Measurements from ENCODE around the gene AR. TPM values are rescaled to one million over a fixed set of nuclear protein-coding genes. Genes with fewer than 3 reads are reported as not detected.
"Not testable (repeated sequence)": the region's sequence is repeated elsewhere in the genome, so short reads cannot be mapped to it uniquely, and the experiment has no call there.

AR gene
- total and polyA plus RNA-seq, 2 donors = 1.7 to 6.0 TPM

DNA sequence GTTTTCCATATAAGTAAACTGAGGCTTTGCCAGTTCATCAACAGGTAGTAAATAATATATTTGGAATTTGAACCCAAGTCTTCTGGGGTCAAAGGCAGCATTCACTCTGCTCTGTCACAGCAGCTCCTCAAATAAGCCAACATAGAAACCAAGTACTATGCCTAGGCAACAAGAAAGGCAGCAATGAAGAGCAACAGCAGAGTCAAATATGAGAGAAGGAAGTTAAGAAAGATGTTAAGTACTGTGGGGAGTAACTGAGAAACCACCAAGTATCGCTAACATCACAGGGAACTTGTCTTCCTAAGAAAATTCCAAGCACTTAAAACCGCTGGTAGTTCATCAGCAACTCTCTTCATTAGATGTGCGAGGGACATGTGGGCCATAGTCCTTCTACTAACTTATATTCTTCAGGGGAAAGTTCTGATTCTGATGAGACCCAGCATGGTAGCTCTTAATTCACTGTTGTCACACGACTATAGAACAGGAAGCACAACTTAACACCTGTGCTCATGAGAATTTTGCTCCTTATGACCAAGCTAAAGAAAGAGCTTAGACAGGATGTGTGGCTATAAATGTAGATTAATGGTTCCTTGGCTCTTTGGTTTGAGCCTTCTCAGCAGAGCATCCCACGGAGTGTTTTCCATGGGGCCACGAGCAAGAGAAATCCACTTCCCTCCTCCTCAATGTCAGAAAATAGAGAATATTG is 107.8 kb downstream of the AR start:
- Histone ChIP-seq H3K4me3 (ENCODE audit: low read length in 2 of 2) (no peak overlapping the region), H3K27me3 (ENCODE audit: control insufficient read depth in 2 of 2, insufficient read depth in 1 of 2, low read length in 1 of 2) (no peaks in the 10 kb centered on the region), H3K27ac (ENCODE audit: low read depth in 1 of 2, low read length in 1 of 2) (no peak overlapping the region), H3K9me3 (ENCODE audit: control insufficient read depth in 2 of 2, insufficient read depth in 1 of 2, low read length in 1 of 2) (no peaks in the 10 kb centered on the region), H3K36me3 (ENCODE audit: control insufficient read depth in 2 of 2, insufficient read depth in 2 of 2, low read length in 1 of 2) (no peaks in the 10 kb centered on the region), H3K4me1 (ENCODE audit: control insufficient read depth in 2 of 2, insufficient read depth in 2 of 2, low read length in 2 of 2) (no peaks in the 10 kb centered on the region)
- DNase-seq (ENCODE audit: low read depth in 6 of 9, low spot score in 9 of 9) = no peak
- 88% methylated on average over 6 of the region's 6 CpGs for WGBS

DNA sequence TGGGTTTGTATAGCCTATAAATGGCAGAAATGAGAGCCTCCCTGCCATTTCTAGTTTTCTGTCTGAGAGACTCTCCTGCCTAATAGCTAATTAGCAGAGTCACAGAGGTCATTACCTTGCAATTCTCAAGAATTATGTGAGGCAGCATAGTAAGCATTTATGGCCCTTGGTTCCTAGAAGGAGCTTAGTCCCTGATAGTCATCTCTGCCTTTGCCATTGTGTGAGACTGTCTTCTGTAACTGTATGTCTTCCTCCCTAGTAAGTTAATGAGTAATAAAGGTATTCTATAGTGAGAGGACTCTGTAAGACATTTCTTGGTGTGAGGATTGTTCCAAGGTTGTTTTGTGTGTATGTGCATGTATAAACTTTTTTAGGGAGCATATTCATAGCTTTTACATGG is 108.7 kb downstream of the AR start:
- Histone ChIP-seq H3K9me3 (ENCODE audit: control insufficient read depth in 2 of 2, insufficient read depth in 1 of 2, low read length in 1 of 2) (no peaks in the 10 kb centered on the region), H3K4me1 (ENCODE audit: control insufficient read depth in 2 of 2, insufficient read depth in 2 of 2, low read length in 2 of 2) (no peaks in the 10 kb centered on the region), H3K36me3 (ENCODE audit: control insufficient read depth in 2 of 2, insufficient read depth in 2 of 2, low read length in 1 of 2) (no peaks in the 10 kb centered on the region), H3K27ac (ENCODE audit: low read depth in 1 of 2, low read length in 1 of 2) (no peak overlapping the region), H3K4me3 (ENCODE audit: low read length in 2 of 2) (no peak overlapping the region), H3K27me3 (ENCODE audit: control insufficient read depth in 2 of 2, insufficient read depth in 1 of 2, low read length in 1 of 2) (no peaks in the 10 kb centered on the region)
- DNase-seq (ENCODE audit: low read depth in 6 of 9, low spot score in 9 of 9) = no peak

DNA sequence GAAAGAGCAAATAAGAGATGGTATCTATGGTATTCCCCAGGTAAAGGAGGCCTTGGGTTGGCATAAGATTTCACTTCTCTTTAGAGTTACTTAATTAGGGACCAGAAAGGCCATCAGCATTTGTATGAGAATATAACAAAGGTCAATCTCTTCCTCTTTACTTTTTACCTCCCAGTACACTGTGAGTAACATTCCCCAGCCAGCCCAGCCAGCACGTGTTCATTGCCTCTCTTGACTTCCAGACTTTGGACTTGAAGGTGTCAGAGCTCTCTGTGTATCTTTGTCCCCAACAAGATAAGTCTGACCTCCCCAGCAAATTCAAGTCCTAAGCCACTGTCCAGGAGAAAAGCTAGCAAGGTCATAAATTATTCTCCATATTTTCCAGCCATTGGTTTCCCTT is 110.5 kb downstream of the AR start:
- H3K4me1 ChIP-seq (ENCODE audit: control insufficient read depth in 2 of 2, insufficient read depth in 2 of 2, low read length in 2 of 2) = no peaks in the 10 kb centered on the region
- no peak overlapping the region for H3K4me3 ChIP-seq (ENCODE audit: low read length in 2 of 2)
- DNase-seq (ENCODE audit: low read depth in 6 of 9, low spot score in 9 of 9) = no peak
- H3K27ac ChIP-seq (ENCODE audit: low read depth in 1 of 2, low read length in 1 of 2) = no peak overlapping the region
- H3K36me3 ChIP-seq (ENCODE audit: control insufficient read depth in 2 of 2, insufficient read depth in 2 of 2, low read length in 1 of 2) = no peaks in the 10 kb centered on the region
- 100% methylated on average over 1 of the region's 1 CpG for WGBS
- H3K9me3 ChIP-seq (ENCODE audit: control insufficient read depth in 2 of 2, insufficient read depth in 1 of 2, low read length in 1 of 2) = no peaks in the 10 kb centered on the region
- no peaks in the 10 kb centered on the region for H3K27me3 ChIP-seq (ENCODE audit: control insufficient read depth in 2 of 2, insufficient read depth in 1 of 2, low read length in 1 of 2)

DNA sequence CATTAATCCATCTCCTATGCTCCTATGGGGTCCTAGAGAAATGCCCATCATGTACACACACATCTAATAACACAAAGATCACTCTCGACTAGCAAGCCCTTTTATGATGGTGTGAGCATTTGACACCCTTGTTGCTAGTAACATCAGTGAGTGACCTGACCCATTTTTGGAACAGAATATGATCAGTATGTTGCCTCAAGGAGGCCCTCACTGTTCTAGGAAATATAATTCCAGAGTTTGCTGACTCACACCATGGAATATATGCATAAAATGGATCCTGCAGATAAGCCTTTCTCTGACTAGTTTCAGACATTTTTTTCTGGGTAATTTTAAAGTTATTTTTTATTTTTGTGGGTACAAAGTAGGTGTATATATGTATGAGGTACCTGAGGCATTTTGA is 121.8 kb downstream of the AR start:
- DNase-seq (ENCODE audit: low read depth in 6 of 9, low spot score in 9 of 9) = no peak
- Histone ChIP-seq H3K4me1 (ENCODE audit: control insufficient read depth in 2 of 2, insufficient read depth in 2 of 2, low read length in 2 of 2) (no peaks in the 10 kb centered on the region), H3K36me3 (ENCODE audit: control insufficient read depth in 2 of 2, insufficient read depth in 2 of 2, low read length in 1 of 2) (no peaks in the 10 kb centered on the region), H3K27ac (ENCODE audit: low read depth in 1 of 2, low read length in 1 of 2) (no peak overlapping the region), H3K27me3 (ENCODE audit: control insufficient read depth in 2 of 2, insufficient read depth in 1 of 2, low read length in 1 of 2) (no peaks in the 10 kb centered on the region), H3K9me3 (ENCODE audit: control insufficient read depth in 2 of 2, insufficient read depth in 1 of 2, low read length in 1 of 2) (no peaks in the 10 kb centered on the region), H3K4me3 (ENCODE audit: low read length in 2 of 2) (no peak overlapping the region)
- 97% methylated on average over 1 of the region's 1 CpG for WGBS

DNA sequence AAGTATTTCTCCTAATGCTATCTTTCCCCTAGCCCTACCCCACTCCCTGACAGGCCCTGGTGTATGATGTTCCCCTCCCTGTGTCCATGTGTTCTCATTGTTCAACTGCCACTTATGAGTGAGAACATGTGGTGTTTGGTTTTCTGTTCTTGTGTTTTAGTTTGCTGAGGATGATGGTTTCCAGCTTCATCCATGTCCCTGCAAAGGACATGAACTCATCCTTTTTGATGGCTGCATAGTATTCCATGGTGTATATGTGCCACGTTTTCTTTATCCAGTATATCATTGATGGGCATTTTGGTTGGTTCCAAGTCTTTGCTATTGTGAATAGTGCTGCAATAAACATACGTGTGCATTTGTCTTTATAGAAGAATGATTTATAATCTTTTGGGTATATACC is 126.9 kb downstream of the AR start:
- not testable (repeated sequence) for H3K9me3 ChIP-seq (ENCODE audit: control insufficient read depth in 2 of 2, insufficient read depth in 1 of 2, low read length in 1 of 2); DNase-seq (ENCODE audit: low read depth in 6 of 9, low spot score in 9 of 9); H3K36me3 ChIP-seq (ENCODE audit: control insufficient read depth in 2 of 2, insufficient read depth in 2 of 2, low read length in 1 of 2); H3K4me1 ChIP-seq (ENCODE audit: control insufficient read depth in 2 of 2, insufficient read depth in 2 of 2, low read length in 2 of 2); H3K27me3 ChIP-seq (ENCODE audit: control insufficient read depth in 2 of 2, insufficient read depth in 1 of 2, low read length in 1 of 2); H3K27ac ChIP-seq (ENCODE audit: low read depth in 1 of 2, low read length in 1 of 2); H3K4me3 ChIP-seq (ENCODE audit: low read length in 2 of 2)
- WGBS = 94% methylated on average over 2 of the region's 2 CpGs

DNA sequence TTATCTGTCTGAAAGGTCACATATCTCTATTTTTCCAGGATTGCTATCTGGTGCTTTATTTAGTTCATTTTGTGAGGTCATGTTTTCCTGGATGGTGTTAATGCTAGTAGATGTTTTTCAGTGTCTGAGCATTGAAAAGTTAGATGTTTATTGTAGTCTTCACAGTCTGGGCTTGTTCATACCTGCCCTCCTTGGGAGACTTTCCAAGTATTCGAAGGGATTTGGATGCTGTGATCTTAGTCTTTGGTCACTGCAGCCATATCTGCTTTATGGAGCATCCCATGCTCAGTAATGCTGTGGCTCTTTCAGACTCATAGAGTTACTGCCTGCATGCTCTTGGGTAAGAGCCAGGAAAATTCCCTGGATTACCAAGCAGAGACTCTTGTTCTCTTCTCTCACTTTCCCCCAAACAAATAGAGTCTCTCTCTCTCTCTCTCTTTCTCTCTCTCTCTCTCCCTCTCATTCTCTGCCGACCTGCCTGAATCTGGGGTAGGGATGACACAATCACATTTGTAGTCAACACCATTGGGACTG is 130.0 kb downstream of the AR start:
- H3K4me3 ChIP-seq (ENCODE audit: low read length in 2 of 2) = no peak overlapping the region
- no peaks in the 10 kb centered on the region for H3K9me3 ChIP-seq (ENCODE audit: control insufficient read depth in 2 of 2, insufficient read depth in 1 of 2, low read length in 1 of 2)
- no peaks in the 10 kb centered on the region for H3K36me3 ChIP-seq (ENCODE audit: control insufficient read depth in 2 of 2, insufficient read depth in 2 of 2, low read length in 1 of 2)
- no peaks in the 10 kb centered on the region for H3K27me3 ChIP-seq (ENCODE audit: control insufficient read depth in 2 of 2, insufficient read depth in 1 of 2, low read length in 1 of 2)
- DNase-seq (ENCODE audit: low read depth in 6 of 9, low spot score in 9 of 9) = no peak
- H3K4me1 ChIP-seq (ENCODE audit: control insufficient read depth in 2 of 2, insufficient read depth in 2 of 2, low read length in 2 of 2) = no peaks in the 10 kb centered on the region
- 98% methylated on average over 2 of the region's 2 CpGs for WGBS
- no peak overlapping the region for H3K27ac ChIP-seq (ENCODE audit: low read depth in 1 of 2, low read length in 1 of 2)

DNA sequence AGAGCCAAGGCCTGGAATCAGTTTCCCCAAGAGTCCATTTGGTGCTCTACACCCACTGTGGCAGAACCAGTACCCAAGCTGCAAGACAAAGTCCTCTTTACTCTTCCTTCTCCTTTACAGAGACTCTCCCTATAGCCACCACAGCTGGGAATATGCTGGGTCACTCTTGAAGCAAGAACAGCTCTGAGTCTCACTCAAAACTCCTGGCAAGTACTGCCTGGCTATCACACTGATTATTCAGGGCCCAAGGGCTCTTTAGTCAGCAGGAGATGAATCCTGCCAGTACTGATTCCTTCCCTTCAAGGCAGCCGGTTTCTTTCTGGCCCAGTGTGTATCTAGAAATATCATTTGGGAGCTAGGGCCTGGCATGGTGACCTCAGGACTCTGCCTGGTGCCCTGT is 130.9 kb downstream of the AR start:
- Histone ChIP-seq H3K9me3 (ENCODE audit: control insufficient read depth in 2 of 2, insufficient read depth in 1 of 2, low read length in 1 of 2) (no peaks in the 10 kb centered on the region), H3K27me3 (ENCODE audit: control insufficient read depth in 2 of 2, insufficient read depth in 1 of 2, low read length in 1 of 2) (no peaks in the 10 kb centered on the region), H3K36me3 (ENCODE audit: control insufficient read depth in 2 of 2, insufficient read depth in 2 of 2, low read length in 1 of 2) (no peaks in the 10 kb centered on the region), H3K4me1 (ENCODE audit: control insufficient read depth in 2 of 2, insufficient read depth in 2 of 2, low read length in 2 of 2) (no peaks in the 10 kb centered on the region), H3K4me3 (ENCODE audit: low read length in 2 of 2) (no peak overlapping the region), H3K27ac (ENCODE audit: low read depth in 1 of 2, low read length in 1 of 2) (no peak overlapping the region)
- no peak for DNase-seq (ENCODE audit: low read depth in 6 of 9, low spot score in 9 of 9)
- 92% methylated on average over 1 of the region's 1 CpG for WGBS

DNA sequence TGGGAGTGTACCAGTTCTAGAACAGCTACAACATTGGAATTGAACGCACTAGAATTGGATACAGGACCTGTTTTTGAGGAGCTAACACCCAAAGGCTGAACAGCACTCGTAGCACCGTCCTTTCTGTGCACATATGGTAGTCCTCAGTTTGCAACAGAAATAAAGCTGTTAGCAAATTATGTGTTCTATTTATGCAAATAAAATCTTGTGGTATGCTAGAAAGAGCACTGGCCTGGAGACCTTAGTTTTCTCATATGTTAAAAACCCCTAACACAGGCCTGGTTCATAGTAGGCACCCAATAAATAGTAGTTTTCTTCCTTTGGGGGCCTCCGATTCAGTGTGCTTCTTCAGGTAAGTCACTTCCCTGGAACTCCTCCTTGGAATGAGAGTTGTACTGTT is 140.3 kb downstream of the AR start:
- Histone ChIP-seq H3K9me3 (ENCODE audit: control insufficient read depth in 2 of 2, insufficient read depth in 1 of 2, low read length in 1 of 2) (no peaks in the 10 kb centered on the region), H3K36me3 (ENCODE audit: control insufficient read depth in 2 of 2, insufficient read depth in 2 of 2, low read length in 1 of 2) (no peaks in the 10 kb centered on the region), H3K4me1 (ENCODE audit: control insufficient read depth in 2 of 2, insufficient read depth in 2 of 2, low read length in 2 of 2) (no peaks in the 10 kb centered on the region), H3K4me3 (ENCODE audit: low read length in 2 of 2) (no peak overlapping the region), H3K27ac (ENCODE audit: low read depth in 1 of 2, low read length in 1 of 2) (no peak overlapping the region), H3K27me3 (ENCODE audit: control insufficient read depth in 2 of 2, insufficient read depth in 1 of 2, low read length in 1 of 2) (no peaks in the 10 kb centered on the region)
- DNase-seq (ENCODE audit: low read depth in 6 of 9, low spot score in 9 of 9) = no peak
- 98% methylated on average over 4 of the region's 4 CpGs for WGBS

DNA sequence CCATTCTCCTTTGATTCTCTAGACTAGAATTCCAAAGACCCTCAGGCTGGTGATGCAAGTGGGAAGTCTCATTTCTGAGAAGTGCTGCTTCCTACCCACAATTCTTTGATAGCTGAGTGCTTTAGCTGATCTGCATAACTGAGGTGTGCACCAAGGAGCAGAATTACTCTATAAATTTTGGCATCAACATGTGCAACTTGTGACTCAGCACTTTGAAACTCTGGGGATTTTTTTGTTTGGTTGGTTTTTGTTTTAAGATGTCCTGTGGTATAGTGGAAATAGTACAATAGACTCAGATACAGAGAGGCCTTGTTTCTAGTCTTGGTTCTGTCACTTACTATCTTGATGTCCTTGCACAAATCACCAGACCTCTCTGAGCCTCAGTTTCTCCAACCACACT is 148.4 kb downstream of the AR start:
- Histone ChIP-seq H3K36me3 (ENCODE audit: control insufficient read depth in 2 of 2, insufficient read depth in 2 of 2, low read length in 1 of 2) (no peaks in the 10 kb centered on the region), H3K9me3 (ENCODE audit: control insufficient read depth in 2 of 2, insufficient read depth in 1 of 2, low read length in 1 of 2) (no peaks in the 10 kb centered on the region), H3K27ac (ENCODE audit: low read depth in 1 of 2, low read length in 1 of 2) (no peak overlapping the region), H3K27me3 (ENCODE audit: control insufficient read depth in 2 of 2, insufficient read depth in 1 of 2, low read length in 1 of 2) (no peaks in the 10 kb centered on the region), H3K4me3 (ENCODE audit: low read length in 2 of 2) (no peak overlapping the region), H3K4me1 (ENCODE audit: control insufficient read depth in 2 of 2, insufficient read depth in 2 of 2, low read length in 2 of 2) (no peaks in the 10 kb centered on the region)
- no peak for DNase-seq (ENCODE audit: low read depth in 6 of 9, low spot score in 9 of 9)

Measured in thymus (tissue), 11 donors.